Heart left ventricle (tissue), 13 donors: ENCODE results near the gene CBLB.

Experiments
- CTCF ChIP-seq, 12 donors: fragments of 200-600 bp; sonication (generic) in 4 of 12; IDR thresholded peaks; one replicate each; pipeline versions ENCODE4 v1.5.0 to v1.8.0; 2018 to 2022; ENCODE audit warnings: antibody characterized with exemption in 12 of 12, mild to moderate bottlenecking in 5 of 12
- POLR2A ChIP-seq, 2 donors: fragments of 450-650 bp; IDR thresholded peaks; one replicate each; pipeline ENCODE4 v1.6.1; 2017; ENCODE audit warnings: antibody characterized with exemption in 2 of 2, mild to moderate bottlenecking in 2 of 2, moderate library complexity in 2 of 2
- donor health status: ischemic (EF 13 %, LVEDD 7.1; RV severe dilation, severe dysfunction).
- donor health status: DM: no; HTN: yes; CAD: no.
- donor health status: DM: no; HTN: no; CAD: no.
- donor health status: ischemic (EF 25% LVEDD 6.9; RV normal size, moderate dysfunction).
- donor health status: ischemic (EF 25% LVEDD 5.7; RV mildly dilated, moderate dysfunction).
- donor health status: ischemic (EF 35%, LVEDD 5.7; RV mildly dilated, moderate dysfunction).
- donor health status: nonischemic (EF 11% LVEDD 7.7; RV severe dilation, severe dysfunction).
- donor health status: DM: yes; HTN: yes; CAD: no.
- donor health status: PGD.
- donor health status: ischemic (EF 29% LVEDD 5.4; RV normal size, mild dysfunction).
- donor health status: nonischemic (EF 23%, LVEDD 6.1; RV moderate dilation, normal function).

GRCh38 chr3:105906836-105907235 lies 38.0 kb upstream of the CBLB start:
- TF ChIP-seq CTCF (IDR thresholded peaks at IDR 0.05) (no peak), POLR2A (IDR thresholded peaks at IDR 0.05) (no peak)
